Smooth muscle cell (in vitro differentiated cells): ENCODE results near the gene ISYNA1. TPM values are rescaled to one million over a fixed set of nuclear protein-coding genes. Genes with fewer than 3 reads are reported as not detected.
A peak's percentile ranks its signal among the peaks of the same experiment; 100 is the strongest.

Source experiments
- DNase-seq: peaks from one replicate; lab custom pipeline; 2025; ENCODE audit not compliant: unreplicated experiment; lab: John Stamatoyannopoulos, UW
- H2AFZ ChIP-seq: fragments of 200-600 bp; sonication (generic); 2 replicates; pipeline ENCODE4 v1.6.0; 2016; ENCODE audit warnings: antibody characterized with exemption, low read depth, mild to moderate bottlenecking
- H3F3A ChIP-seq: fragments of 200-600 bp; sonication (generic); 2 replicates; pipeline ENCODE4 v1.6.0; 2017; ENCODE audit warnings: antibody characterized with exemption, low read depth
- H3K27ac ChIP-seq: fragments of 200-600 bp; sonication (generic); 2 replicates; pipeline ENCODE4 v1.5.1; 2016; ENCODE audit warnings: low read depth, mild to moderate bottlenecking
- H3K27me3 ChIP-seq: fragments of 200-600 bp; sonication (generic); 2 replicates; pipeline ENCODE4 v1.6.1; 2016; ENCODE audit warnings: low read depth, mild to moderate bottlenecking
- H3K36me3 ChIP-seq: fragments of 200-600 bp; sonication (generic); 2 replicates; pipeline ENCODE4 v1.5.1; 2016; ENCODE audit warnings: low read depth
- H3K4me1 ChIP-seq: fragments of 200-600 bp; sonication (generic); 2 replicates; pipeline ENCODE4 v1.5.1; 2016; ENCODE audit warnings: low read depth
- H3K4me2 ChIP-seq: fragments of 200-600 bp; sonication (generic); 2 replicates; pipeline ENCODE4 v1.6.0; 2016; ENCODE audit warnings: mild to moderate bottlenecking
- H3K4me3 ChIP-seq: fragments of 200-600 bp; sonication (generic); 2 replicates; pipeline ENCODE4 v1.5.1; 2016; ENCODE audit warnings: mild to moderate bottlenecking
- H3K79me2 ChIP-seq: fragments of 200-600 bp; sonication (generic); 2 replicates; pipeline ENCODE4 v1.6.0; 2016; ENCODE audit warnings: low read depth, mild to moderate bottlenecking
- H3K9ac ChIP-seq: fragments of 200-600 bp; sonication (generic); 2 replicates; pipeline ENCODE4 v1.6.0; 2016; ENCODE audit warnings: low read depth
- H3K9me3 ChIP-seq: fragments of 200-600 bp; sonication (generic); replicated peaks from 2 replicates; pipeline ENCODE4 v1.5.1; 2016; ENCODE audit warnings: low read depth
- H4K20me1 ChIP-seq: fragments of 200-600 bp; sonication (generic); 2 replicates; pipeline ENCODE4 v1.6.0; 2016; ENCODE audit warnings: low read depth
- CTCF ChIP-seq: fragments of 200-600 bp; sonication (generic); IDR thresholded peaks from 2 replicates; pipeline ENCODE4 v1.5.1; 2017; ENCODE audit warnings: borderline replicate concordance, mild to moderate bottlenecking, antibody characterized with exemption; ENCODE audit not compliant: insufficient read depth, poor library complexity, severe bottlenecking
- WGBS: methylation state at CpG from one replicate; pipeline ENCODE4 v1.1.7; 2016; ENCODE audit warnings: low lambda C conversion rate; 5-methylcytosine and 5-hydroxymethylcytosine counted together
- polyA plus RNA-seq: library from polyadenylated mRNA; unstranded; fragments of >200 nt; fragmentation: Nextera tagmentation; extraction: Ambion mirVana; gene quantifications from 2 replicates; pipeline ENCODE4 v1.2.1, GENCODE V29; 2016
- total RNA-seq: library from RNA; depleted of rRNA; stranded (reverse); fragments of >200 nt; gene quantifications from 2 replicates; pipeline ENCODE4 v1.2.3, GENCODE V29; 2014

The ISYNA1 gene
- total and polyA plus RNA-seq, 2 experiments from 2014 or later, result 56.9 to 60.1 TPM

- Histone ChIP-seq H3K79me2 (no peaks in the 10 kb centered on the region), H3K27ac (no peak overlapping the region), H3K9ac (no peak overlapping the region), H3K36me3 (no peaks in the 10 kb centered on the region), H3K4me2 (no peak overlapping the region), H3K27me3 (no peaks in the 10 kb centered on the region), H3K9me3 (no peaks in the 10 kb centered on the region), H4K20me1 (peaks cover 76% of the 10 kb centered on the region), H3F3A (no peaks in the 10 kb centered on the region), H3K4me3 (no peak overlapping the region), H2AFZ (no peak overlapping the region), H3K4me1 (no peaks in the 10 kb centered on the region)
- DNase-seq, result no peak
- no peak for TF ChIP-seq CTCF
- 91% methylated on average over 10 of the region's 10 CpGs for WGBS
Observed at GRCh38 chr19:18453269-18454024, 15.5 kb upstream of the ISYNA1 start.

GRCh38 chr19:18452386-18452785 lies 14.5 kb upstream of the ISYNA1 start:
- Histone ChIP-seq H3F3A (no peaks in the 10 kb centered on the region), H3K4me2 (no peak overlapping the region), H3K36me3 (no peaks in the 10 kb centered on the region), H3K27ac (no peak overlapping the region), H3K9ac (no peak overlapping the region), H2AFZ (no peak overlapping the region), H3K27me3 (no peaks in the 10 kb centered on the region), H3K9me3 (no peaks in the 10 kb centered on the region), H3K4me3 (no peak overlapping the region), H3K79me2 (no peaks in the 10 kb centered on the region), H4K20me1 (peaks cover 66% of the 10 kb centered on the region), H3K4me1 (no peaks in the 10 kb centered on the region)
- no peak for DNase-seq
- no peak for TF ChIP-seq CTCF
- 72% methylated on average over 3 of the region's 3 CpGs for WGBS

GRCh38 chr19:18450931-18451836 lies 13.3 kb upstream of the ISYNA1 start:
- no peak overlapping the region for H3K4me2 ChIP-seq
- TF ChIP-seq CTCF, result peak; percentile 97
- no peak overlapping the region for H3K4me3 ChIP-seq
- no peaks in the 10 kb centered on the region for H3K79me2 ChIP-seq
- no peaks in the 10 kb centered on the region for H3K36me3 ChIP-seq
- no peak overlapping the region for H2AFZ ChIP-seq
- H3K27me3 ChIP-seq, result no peaks in the 10 kb centered on the region
- H3K9me3 ChIP-seq, result no peaks in the 10 kb centered on the region
- no peak overlapping the region for H3K9ac ChIP-seq
- 56% methylated on average over 25 of the region's 26 CpGs for WGBS
- no peaks in the 10 kb centered on the region for H3F3A ChIP-seq
- no peak overlapping the region for H3K27ac ChIP-seq
- H3K4me1 ChIP-seq, result no peaks in the 10 kb centered on the region
- peak; percentile 87 for DNase-seq
- H4K20me1 ChIP-seq, result peaks cover 71% of the 10 kb centered on the region
